ENCODE results near the gene EIF4A2.
A peak's percentile ranks its signal among the peaks of the same experiment; 100 is the strongest.
"Not testable (repeated sequence)": the region's sequence is repeated elsewhere in the genome, so short reads cannot be mapped to it uniquely, and the experiment has no call there.

Gene EIF4A2

GRCh38 chr3:186785495-186786018, 2.2 kb downstream of the EIF4A2 start:
- DNase-seq = no peak

DNA sequence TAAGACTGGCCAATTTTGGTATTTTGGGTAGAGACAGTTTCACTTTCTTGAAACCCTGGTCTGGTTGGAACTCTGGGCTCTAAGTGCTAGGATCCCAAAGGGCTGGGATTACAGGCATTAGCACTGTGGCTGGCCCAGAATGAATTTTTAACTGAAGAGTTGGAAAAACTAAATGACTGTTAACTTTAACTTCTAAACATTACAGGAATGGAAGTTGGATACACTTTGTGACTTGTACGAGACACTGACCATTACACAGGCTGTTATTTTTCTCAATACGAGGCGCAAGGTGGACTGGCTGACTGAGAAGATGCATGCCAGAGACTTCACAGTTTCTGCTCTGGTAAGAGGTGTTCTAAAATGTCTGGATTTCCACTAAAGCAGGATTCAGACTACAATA, 3.5 kb downstream of the EIF4A2 start:
- no peak for DNase-seq

- no peak for DNase-seq
Observed at GRCh38 chr3:186787642-186788481, 4.5 kb downstream of the EIF4A2 start.

DNA sequence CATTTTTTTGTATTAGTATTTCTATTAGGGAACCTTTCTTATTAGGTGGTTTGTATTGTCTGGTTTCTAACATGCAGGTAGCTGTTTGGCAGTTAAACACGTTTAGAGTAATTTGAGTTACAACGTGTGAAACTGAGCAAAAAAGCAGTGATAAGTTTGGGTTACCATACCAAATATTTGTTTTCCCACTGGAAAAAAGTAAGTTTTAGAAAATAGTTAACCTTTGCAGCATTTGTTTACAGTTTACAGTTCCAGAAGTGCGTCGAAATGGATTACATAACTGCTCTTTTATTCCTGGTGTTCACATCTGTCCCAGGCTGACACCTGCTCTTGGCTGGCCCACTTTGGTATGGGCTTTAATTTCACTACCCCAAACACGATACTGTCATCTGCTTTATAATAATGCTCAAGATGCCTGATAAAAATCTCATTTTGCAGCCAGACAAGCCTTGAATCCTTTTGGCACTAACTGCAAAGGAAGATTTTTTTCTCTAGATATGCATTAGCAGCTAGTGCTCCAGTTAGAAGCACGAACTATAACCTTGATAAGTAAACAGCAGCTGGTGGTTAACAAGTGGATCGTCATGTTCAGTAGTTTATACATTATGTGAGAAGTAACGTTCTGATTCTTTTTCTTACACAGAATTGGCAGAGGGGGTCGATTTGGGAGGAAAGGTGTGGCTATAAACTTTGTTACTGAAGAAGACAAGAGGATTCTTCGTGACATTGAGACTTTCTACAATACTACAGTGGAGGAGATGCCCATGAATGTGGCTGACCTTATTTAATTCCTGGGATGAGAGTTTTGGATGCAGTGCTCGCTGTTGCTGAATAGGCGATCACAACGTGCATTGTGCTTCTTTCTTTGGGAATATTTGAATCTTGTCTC, 5.3 kb downstream of the EIF4A2 start:
- no peak for DNase-seq

- no peak for DNase-seq
Observed at GRCh38 chr3:186789554-186790260, 6.3 kb downstream of the EIF4A2 start.

GRCh38 chr3:186790261-186790981, 7.0 kb downstream of the EIF4A2 start:
- peak; percentile 57 for DNase-seq

DNA sequence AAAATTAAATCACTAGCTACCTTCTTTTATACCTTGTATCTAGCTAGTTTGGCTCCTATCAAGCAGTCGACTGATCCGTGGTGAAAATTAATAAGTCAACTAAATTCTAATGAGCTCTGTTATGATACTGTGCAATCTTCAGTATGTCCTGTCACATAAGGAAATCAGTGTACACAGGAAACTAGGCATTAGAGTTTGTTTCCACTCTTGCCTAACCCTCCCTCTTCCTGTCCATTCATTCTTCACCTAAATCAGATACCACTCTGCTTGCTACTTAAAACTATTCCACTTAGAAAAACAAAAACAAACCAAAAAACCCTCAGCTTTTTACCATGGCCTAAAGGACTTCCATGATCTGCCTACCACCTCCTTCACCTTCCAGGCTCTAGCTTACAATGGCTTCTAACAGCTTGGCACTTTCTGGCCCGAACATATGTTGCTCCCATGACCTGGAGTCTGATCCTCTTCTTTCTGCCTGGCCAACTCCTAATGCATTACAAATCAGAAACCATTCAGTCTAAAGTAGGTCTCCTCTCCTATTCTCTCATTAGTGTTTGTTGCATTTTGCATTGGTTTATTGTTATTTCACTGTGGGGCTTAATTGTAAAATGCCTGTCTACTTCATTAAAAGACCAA, 15.0 kb downstream of the EIF4A2 start:
- no peak for DNase-seq

- DNase-seq = no peak
Observed at GRCh38 chr3:186800285-186800684, 16.9 kb downstream of the EIF4A2 start.

GRCh38 chr3:186802701-186803100, 19.3 kb downstream of the EIF4A2 start:
- no peak for DNase-seq

- DNase-seq = not testable (repeated sequence)
Observed at GRCh38 chr3:186803447-186803846, 20.1 kb downstream of the EIF4A2 start.

GRCh38 chr3:186806089-186807055, 23.0 kb downstream of the EIF4A2 start, which contains the start of gene RFC4:
Gene RFC4 (minus strand): TSS chr3:186806482. CDS start chr3:186804713, 1,769 bp downstream.
- DNase-seq = peak; percentile 88

- no peak for DNase-seq
Observed at GRCh38 chr3:186807231-186807630, 23.9 kb downstream of the EIF4A2 start.

DNA sequence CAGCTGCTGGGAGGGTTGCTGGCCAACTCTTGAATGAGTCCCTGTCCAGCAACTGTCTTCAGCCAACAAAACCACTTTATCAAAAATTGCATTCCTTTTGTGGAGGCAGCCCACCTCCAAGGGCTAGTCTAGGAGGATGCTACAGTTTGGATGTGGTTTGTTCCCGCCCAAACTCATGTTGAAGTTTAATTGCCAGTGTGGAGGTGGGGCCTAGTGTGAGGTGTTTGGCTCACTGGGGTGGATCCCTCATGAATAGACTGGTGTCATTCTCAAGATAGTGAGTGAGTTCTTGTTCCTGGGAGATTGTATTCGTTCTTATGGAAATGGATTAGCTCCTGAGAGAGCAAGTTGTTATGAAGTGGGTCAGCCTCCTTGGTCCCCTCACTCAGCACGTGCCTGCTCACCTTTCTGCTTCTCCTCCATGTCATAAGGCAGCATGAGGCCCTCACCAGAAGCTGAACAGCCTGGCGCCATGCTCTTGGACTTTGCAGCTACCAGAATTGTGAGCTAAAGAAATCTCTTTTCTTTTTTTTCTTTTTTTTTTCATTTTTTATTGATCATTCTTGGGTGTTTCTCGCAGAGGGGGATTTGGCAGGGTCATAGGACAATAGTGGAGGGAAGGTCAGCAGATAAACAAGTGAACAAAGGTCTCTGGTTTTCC, 27.1 kb downstream of the EIF4A2 start:
- DNase-seq = no peak

GRCh38 chr3:186811313-186811712, 27.9 kb downstream of the EIF4A2 start:
- not testable (repeated sequence) for DNase-seq

- DNase-seq = no peak
Observed at GRCh38 chr3:186814100-186814499, 30.7 kb downstream of the EIF4A2 start.

DNA sequence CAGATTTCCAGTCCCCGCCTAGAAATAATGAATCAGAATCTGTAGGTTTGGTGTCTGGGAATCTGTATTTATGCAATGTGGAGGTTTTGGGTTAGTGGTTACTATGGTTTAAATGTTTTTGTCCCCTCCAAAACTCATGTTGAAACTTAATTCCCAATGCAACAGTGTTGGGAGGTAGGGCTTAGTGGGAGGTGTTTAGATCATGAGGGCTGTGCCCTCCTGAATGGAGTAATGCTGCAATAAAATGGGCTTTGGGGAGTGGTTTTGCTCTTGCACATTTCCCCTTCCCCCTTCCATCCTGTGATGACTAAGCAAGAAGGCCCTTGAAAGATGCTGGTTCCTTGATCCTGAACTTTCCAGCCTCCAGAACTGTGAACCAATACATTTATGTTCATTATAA, 32.1 kb downstream of the EIF4A2 start:
- peak; percentile 61 for DNase-seq

DNA sequence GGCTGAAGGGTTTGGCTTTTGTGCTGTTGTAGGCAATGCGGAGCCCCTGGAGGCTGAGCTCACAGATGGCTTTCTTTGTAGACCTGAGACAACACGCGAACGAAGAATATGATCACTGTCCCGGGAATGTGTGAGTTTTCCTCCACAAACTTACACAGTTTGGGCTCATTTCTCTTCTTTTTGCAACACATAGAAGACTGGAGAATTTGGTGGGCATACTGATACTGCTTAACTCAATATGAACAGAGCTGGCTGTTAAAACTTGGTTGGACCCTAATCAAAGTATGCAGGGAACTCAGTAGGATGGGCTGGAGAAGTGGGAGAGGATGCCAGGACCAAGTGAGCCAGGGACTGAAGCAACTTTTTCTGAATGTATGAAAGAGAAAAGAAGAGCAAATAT, 35.1 kb downstream of the EIF4A2 start:
- DNase-seq = no peak

DNA sequence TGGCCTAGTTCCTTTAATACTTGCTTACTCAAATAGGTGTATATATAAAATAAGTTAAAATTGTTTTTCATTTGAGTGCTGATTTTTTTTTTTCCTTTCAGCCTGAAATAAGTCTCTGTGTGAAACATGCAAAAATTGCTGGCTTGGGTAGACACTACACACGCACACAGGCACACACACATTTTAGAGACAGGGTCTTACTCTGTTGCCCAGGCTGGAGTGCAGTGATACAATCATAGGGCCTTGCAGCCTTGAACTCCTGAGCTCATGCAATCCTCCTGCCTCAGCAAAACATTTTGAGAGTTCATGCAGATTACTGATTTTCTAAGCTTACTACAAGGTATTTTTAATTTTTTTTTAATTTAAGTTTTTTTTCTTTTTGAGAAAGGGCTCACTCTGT, 35.6 kb downstream of the EIF4A2 start:
- no peak for DNase-seq

DNA sequence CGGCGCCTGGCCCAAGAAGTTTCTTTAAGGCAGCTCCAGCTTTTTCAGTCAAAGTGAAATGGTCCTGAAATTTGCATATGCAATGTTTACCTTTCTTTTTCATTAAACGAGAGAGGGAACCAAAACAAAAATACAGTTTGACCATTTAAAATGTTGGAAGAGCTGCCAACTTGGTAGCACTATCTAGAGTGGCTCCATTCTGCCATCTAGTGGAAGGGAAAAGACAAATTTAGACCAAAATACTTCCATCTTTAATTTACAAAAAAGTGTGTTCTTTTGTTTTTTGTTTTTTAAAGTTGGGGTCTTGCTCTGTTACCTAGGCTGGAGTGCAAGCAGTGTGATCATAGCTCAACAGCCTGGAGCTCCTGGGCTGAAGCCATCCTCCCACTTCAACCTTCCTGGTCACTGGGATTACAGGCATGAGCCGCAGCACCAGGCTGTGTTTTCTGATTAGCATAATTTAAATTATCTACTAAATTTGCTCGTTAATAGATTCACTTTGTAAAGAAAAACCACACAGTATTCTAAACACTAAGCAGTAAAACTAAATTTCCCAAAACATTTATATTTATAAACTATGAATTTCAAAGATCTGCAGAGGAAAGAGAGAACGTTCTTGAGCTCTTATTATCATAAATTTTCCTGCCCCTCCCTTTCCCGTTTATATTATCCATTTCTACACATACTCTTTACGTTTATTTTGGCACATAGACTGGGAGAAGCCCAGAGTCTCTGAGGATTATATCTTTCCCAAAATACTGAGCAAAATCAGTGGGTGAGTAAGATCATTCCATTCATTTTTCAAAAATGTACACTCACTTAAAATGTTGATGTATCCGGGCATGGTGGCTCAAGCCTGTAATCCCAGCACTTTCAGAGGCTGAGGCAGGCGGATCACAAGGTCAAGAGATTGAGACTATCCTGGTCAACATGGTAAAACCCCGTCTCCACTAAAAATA, 38.3 kb downstream of the EIF4A2 start:
- no peak for DNase-seq

All from islet precursor cell (in vitro differentiated cells).